PC-9 (cell line): ENCODE measurements around the gene DLL4. TPM values are rescaled to one million over a fixed set of nuclear protein-coding genes. Genes with fewer than 3 reads are reported as not detected.

ENCODE experiments used
- BruUV-seq: library from RNA; stranded (reverse); fragments of 400-500 nt; replicated peaks from 2 replicates; lab custom pipeline; 2021; lab: Mats Ljungman, UMichigan
- CTCF ChIA-PET: fragments of 300-600 bp; sonication (Branson Sonifier 250); formaldehyde crosslinking; loops from one replicate; lab custom pipeline; 2022; ENCODE audit warnings: antibody characterized with exemption; lab: Charles Lee
- POLR2A ChIA-PET: fragments of 300-600 bp; sonication (Branson Sonifier 250); formaldehyde crosslinking; loops from one replicate; lab custom pipeline; 2022; ENCODE audit warnings: antibody characterized with exemption; ENCODE audit not compliant: unreplicated experiment; lab: Charles Lee
- DNase-seq, 2 experiments: peaks; one replicate each; pipeline versions ENCODE4 v3.0.0 to v3.0.0-alpha.2; 2015 to 2022; ENCODE audit warnings: mixed read lengths in 1 of 2
- H2AFZ ChIP-seq: fragments of 200-600 bp; sonication (generic); 2 replicates; pipeline ENCODE4 v1.8.1; 2017; ENCODE audit warnings: antibody characterized with exemption
- H3F3A ChIP-seq: fragments of 200-600 bp; sonication (generic); 2 replicates; pipeline ENCODE4 v1.8.1; 2017; ENCODE audit warnings: antibody characterized with exemption, mild to moderate bottlenecking, low read depth; ENCODE audit not compliant: insufficient read depth
- H3K27ac ChIP-seq: fragments of 200-600 bp; sonication (generic); 2 replicates; pipeline ENCODE4 v1.6.1; 2016; ENCODE audit warnings: mixed run types
- H3K27me3 ChIP-seq: fragments of 200-600 bp; sonication (generic); 2 replicates; pipeline ENCODE4 v1.6.1; 2016; ENCODE audit warnings: low read depth, mixed run types; ENCODE audit not compliant: insufficient read depth
- H3K36me3 ChIP-seq: fragments of 200-600 bp; sonication (generic); 2 replicates; pipeline ENCODE4 v1.6.1; 2016; ENCODE audit warnings: low read depth, mixed run types
- H3K4me1 ChIP-seq: fragments of 200-600 bp; sonication (generic); replicated peaks from 2 replicates; pipeline ENCODE4 v1.6.1; 2016; ENCODE audit warnings: mixed run types; ENCODE audit not compliant: insufficient read depth
- H3K4me2 ChIP-seq: fragments of 200-600 bp; sonication (generic); 2 replicates; pipeline ENCODE4 v1.6.1; 2017; ENCODE audit warnings: mixed run types
- H3K4me3 ChIP-seq: fragments of 200-600 bp; sonication (generic); 2 replicates; pipeline ENCODE4 v1.6.1; 2016; ENCODE audit warnings: mixed run types
- H3K79me2 ChIP-seq: fragments of 200-600 bp; sonication (generic); 2 replicates; pipeline ENCODE4 v1.6.1; 2017; ENCODE audit warnings: low read depth, mixed run types
- H3K9me2 ChIP-seq: fragments of 200-600 bp; sonication (generic); 2 replicates; pipeline ENCODE4 v1.8.1; 2017; ENCODE audit warnings: mild to moderate bottlenecking; ENCODE audit not compliant: insufficient read depth
- H3K9me3 ChIP-seq: fragments of 200-600 bp; sonication (generic); 2 replicates; pipeline ENCODE4 v1.8.1; 2016; ENCODE audit warnings: low read depth; ENCODE audit not compliant: insufficient read depth
- H4K20me1 ChIP-seq: fragments of 200-600 bp; sonication (generic); 2 replicates; pipeline ENCODE4 v1.8.1; 2017; ENCODE audit not compliant: insufficient read depth
- EZH2 ChIP-seq: fragments of 200-600 bp; sonication (generic); IDR thresholded peaks from 2 replicates; pipeline ENCODE4 v1.8.0; 2017; ENCODE audit warnings: antibody characterized with exemption, low read depth
- intact Hi-C: fragments of 100-400 bp; cut with micrococcal nuclease; formaldehyde crosslinking; loops from one replicate; pipeline ENCODE4 v1.10.0; 2022; ENCODE audit not compliant: unreplicated experiment
- total RNA-seq: library from RNA; stranded (reverse); gene quantifications from 2 replicates; pipeline ENCODE4 v1.2.3, GENCODE V29; 2021
- TF ChIP-seq, protein P1 (sequence below): fragments of 200-600 bp; sonication (generic); conservative IDR thresholded peaks from 2 replicates; pipeline ENCODE4 v1.6.1; 2017; ENCODE audit warnings: mixed run types, antibody characterized with exemption, mild to moderate bottlenecking, moderate library complexity

Gene DLL4
- total RNA-seq, 1 experiment from 2014 or later = 0.48 TPM

DNA sequence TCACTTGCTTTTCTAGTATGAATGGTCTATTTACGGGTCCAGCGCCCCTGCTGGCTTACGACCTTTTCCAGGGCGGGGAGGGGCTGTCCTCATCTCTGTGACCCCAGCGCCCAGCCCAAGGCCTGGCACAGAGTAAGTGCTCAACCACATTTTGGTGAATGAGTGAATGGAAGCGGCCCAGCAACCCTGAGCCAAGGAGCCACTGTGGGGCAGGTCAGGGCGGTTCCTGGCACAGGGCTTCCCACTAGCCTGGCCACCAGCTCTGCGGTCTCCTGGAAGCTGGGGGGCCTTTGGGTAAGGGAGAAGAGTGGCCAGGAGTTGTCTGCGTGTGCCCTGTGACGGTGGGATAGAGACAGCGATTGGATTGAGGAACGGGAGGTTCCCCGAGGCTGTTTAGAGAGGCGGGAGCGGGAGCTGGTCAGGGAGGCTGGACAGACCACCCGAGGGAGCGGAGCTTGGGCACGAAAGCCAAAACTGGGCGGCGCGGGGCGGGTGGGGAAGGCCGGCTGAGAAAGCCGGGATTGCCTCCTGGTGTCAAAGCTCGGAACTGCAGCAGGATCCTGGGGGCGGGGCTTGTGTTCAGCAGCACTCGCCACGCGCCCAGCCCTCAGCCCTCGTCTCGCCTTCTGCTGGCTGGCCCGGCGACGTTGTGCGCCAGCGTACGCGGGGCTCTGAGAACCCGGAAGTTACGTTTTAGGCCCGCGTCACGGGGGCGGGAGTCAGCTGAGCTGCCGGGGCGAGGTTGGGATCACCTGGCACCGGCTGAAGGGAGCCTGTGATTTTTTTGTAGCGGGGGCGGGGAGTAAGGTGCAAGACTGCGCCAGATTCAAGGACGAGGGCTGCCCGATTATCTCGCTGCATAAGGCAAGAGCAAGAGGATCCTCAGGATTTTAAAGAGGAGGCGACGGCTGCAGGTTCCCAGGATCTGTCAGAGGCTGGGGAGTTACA, 35.1 kb upstream of the DLL4 start, which contains the start of gene VPS18:
Gene VPS18, plus strand, starts transcription at position 718 of the 948 bp plus-strand sequence. CDS start 319 bp downstream, outside the sequence.
- intact Hi-C loops = loop anchor here (1.0 to 5.0 kb wide), 5 partner anchors 37 to 617 kb away; partner anchors contain the start of gene RMDN3
- H3K9me3 ChIP-seq = no peaks in the 10 kb centered on the region

DNA sequence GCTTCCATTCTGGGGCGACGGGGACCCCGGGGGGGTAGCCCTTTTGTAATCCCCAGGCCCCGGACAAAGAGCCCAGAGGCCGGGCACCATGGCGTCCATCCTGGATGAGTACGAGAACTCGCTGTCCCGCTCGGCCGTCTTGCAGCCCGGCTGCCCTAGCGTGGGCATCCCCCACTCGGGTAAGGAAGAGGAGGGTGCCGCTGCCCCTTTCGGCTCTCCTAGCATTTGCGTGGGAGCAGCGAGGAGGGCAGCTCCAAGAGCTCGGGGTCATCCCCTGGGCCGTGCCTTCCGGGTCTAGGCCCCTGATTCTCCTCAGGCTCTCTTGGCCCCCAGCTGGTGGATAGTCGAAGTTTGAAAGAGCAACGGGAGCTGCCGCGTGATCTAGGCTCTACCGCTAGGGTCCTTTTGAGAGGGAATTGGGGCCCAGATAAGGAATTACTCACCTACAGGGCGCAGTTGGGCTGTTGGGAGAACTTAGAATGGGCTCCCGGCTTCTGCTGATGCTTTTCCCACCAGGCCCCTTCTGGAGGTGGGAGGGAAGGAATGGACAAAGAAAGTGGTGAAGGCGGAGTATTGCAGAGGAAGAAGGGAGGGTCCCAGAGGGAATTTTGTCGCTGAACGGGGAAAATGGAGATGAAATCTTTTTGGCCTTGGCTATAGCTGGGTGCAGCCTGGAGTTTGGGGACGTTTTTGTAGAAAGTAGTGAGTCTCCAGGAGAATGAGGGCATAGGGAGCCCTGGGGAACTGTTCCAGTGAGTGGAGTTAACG, 34.3 kb upstream of the DLL4 start:
- intact Hi-C loops = loop anchor here (1.0 to 5.0 kb wide), 5 partner anchors 38 to 618 kb away; partner anchors contain the start of gene RMDN3
- no peaks in the 10 kb centered on the region for H4K20me1 ChIP-seq
- TSS peak; percentile 48 for BruUV-seq
- no peaks in the 10 kb centered on the region for H3K27me3 ChIP-seq
- ChIA-PET CTCF (interaction anchor here (0.6 to 3.1 kb wide), 9 partner anchors 11 to 172 kb away, joined by 3 to 42 read pairs (median 4); partner anchors contain the start of gene RHOV), POLR2A (interaction anchor here (0.5 to 0.6 kb wide), 2 partner anchors 110 to 118 kb away, joined by 3 to 12 read pairs; no protein-coding TSS in a partner anchor)
- peak overlapping the region; percentile 73 for H3K27ac ChIP-seq
- H3K79me2 ChIP-seq = peaks cover 22% of the 10 kb centered on the region
- H3K4me3 ChIP-seq = peak overlapping the region; percentile 94
- no peak for TF ChIP-seq EZH2
- TF ChIP-seq, protein P1, sequence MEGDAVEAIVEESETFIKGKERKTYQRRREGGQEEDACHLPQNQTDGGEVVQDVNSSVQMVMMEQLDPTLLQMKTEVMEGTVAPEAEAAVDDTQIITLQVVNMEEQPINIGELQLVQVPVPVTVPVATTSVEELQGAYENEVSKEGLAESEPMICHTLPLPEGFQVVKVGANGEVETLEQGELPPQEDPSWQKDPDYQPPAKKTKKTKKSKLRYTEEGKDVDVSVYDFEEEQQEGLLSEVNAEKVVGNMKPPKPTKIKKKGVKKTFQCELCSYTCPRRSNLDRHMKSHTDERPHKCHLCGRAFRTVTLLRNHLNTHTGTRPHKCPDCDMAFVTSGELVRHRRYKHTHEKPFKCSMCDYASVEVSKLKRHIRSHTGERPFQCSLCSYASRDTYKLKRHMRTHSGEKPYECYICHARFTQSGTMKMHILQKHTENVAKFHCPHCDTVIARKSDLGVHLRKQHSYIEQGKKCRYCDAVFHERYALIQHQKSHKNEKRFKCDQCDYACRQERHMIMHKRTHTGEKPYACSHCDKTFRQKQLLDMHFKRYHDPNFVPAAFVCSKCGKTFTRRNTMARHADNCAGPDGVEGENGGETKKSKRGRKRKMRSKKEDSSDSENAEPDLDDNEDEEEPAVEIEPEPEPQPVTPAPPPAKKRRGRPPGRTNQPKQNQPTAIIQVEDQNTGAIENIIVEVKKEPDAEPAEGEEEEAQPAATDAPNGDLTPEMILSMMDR = no peak; the same call in 1 of the 2 replicates
- H3K4me2 ChIP-seq = peak overlapping the region; percentile 89
- H3F3A ChIP-seq = peaks cover 6% of the 10 kb centered on the region; the same call in 1 of the 2 replicates
- H2AFZ ChIP-seq = peak overlapping the region; percentile 81
- peaks cover 20% of the 10 kb centered on the region for H3K4me1 ChIP-seq
- peak; percentile 47 to 69 for DNase-seq
- no peaks in the 10 kb centered on the region for H3K9me2 ChIP-seq
- H3K9me3 ChIP-seq = no peaks in the 10 kb centered on the region
- H3K36me3 ChIP-seq = no peaks in the 10 kb centered on the region; the same call in 1 of the 2 replicates

More for the DNA sequence above, 35.1 kb upstream of the DLL4 start, which contains the start of gene VPS18:
- POLR2A ChIA-PET = interaction anchor here (0.7 kb wide), 1 partner anchor 603 kb away, joined by 3 read pairs; no protein-coding TSS in a partner anchor
- Histone ChIP-seq H3K27ac (peak within 1 kb of the TSS; percentile 73), H3K27me3 (no peaks in the 10 kb centered on the region), H4K20me1 (no peaks in the 10 kb centered on the region), H3K4me1 (peaks cover 20% of the 10 kb centered on the region), H3K4me3 (peak within 1 kb of the TSS; percentile 94), H3K79me2 (peaks cover 22% of the 10 kb centered on the region), H3K36me3 (no peaks in the 10 kb centered on the region; the same call in 1 of the 2 replicates), H2AFZ (peak within 1 kb of the TSS; percentile 81), H3K9me2 (no peaks in the 10 kb centered on the region), H3F3A (peaks cover 6% of the 10 kb centered on the region; the same call in 1 of the 2 replicates), H3K4me2 (peak within 1 kb of the TSS; percentile 89)
- DNase-seq = peak; percentile 84 to 97
- TF ChIP-seq, protein P1 = peak; percentile 80
- TF ChIP-seq EZH2 = no peak
- CTCF ChIA-PET = interaction anchor here (0.6 to 3.1 kb wide), 10 partner anchors 12 to 422 kb away, joined by 3 to 42 read pairs (median 4); partner anchors contain the start of gene RHOV
- BruUV-seq = no TSS peak
